Measurements from ENCODE around the gene CHST3. TPM values are rescaled to one million over a fixed set of nuclear protein-coding genes. Genes with fewer than 3 reads are reported as not detected.
A peak's percentile ranks its signal among the peaks of the same experiment; 100 is the strongest.

The CHST3 gene
- total and polyA plus RNA-seq, 2 experiments from 2014 or later: 1.9 to 22.5 TPM

- no peaks in the 10 kb centered on the region for H3K27me3 ChIP-seq
- no peaks in the 10 kb centered on the region for H3K36me3 ChIP-seq
- TF ChIP-seq, protein P1, sequence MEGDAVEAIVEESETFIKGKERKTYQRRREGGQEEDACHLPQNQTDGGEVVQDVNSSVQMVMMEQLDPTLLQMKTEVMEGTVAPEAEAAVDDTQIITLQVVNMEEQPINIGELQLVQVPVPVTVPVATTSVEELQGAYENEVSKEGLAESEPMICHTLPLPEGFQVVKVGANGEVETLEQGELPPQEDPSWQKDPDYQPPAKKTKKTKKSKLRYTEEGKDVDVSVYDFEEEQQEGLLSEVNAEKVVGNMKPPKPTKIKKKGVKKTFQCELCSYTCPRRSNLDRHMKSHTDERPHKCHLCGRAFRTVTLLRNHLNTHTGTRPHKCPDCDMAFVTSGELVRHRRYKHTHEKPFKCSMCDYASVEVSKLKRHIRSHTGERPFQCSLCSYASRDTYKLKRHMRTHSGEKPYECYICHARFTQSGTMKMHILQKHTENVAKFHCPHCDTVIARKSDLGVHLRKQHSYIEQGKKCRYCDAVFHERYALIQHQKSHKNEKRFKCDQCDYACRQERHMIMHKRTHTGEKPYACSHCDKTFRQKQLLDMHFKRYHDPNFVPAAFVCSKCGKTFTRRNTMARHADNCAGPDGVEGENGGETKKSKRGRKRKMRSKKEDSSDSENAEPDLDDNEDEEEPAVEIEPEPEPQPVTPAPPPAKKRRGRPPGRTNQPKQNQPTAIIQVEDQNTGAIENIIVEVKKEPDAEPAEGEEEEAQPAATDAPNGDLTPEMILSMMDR (IDR thresholded peaks at IDR 0.05; ENCODE audit: low read depth, low read length): no peak
These were observed 55.1 kb downstream of the CHST3 start for GRCh38 chr10:72019085-72019876.

GRCh38 chr10:72020914-72021809, 57.0 kb downstream of the CHST3 start:
- TF ChIP-seq, protein P1 (IDR thresholded peaks at IDR 0.05; ENCODE audit: low read depth, low read length): no peak
- Histone ChIP-seq H3K27me3 (no peaks in the 10 kb centered on the region), H3K27ac (no peak overlapping the region), H3K36me3 (no peaks in the 10 kb centered on the region), H3K4me1 (ENCODE audit: low read depth) (peaks cover 7% of the 10 kb centered on the region), H3K9me3 (ENCODE audit: low read depth) (no peaks in the 10 kb centered on the region), H3K4me3 (no peak overlapping the region)
- DNase-seq (ENCODE audit: low read depth in 1 of 2, low spot score in 1 of 2): peak in 1 of 2 donors; percentile 74

More at GRCh38 chr10:72019085-72019876, 55.1 kb downstream of the CHST3 start:
- Histone ChIP-seq H3K4me1 (ENCODE audit: low read depth) (peaks cover 7% of the 10 kb centered on the region), H3K27ac (no peak overlapping the region), H3K9me3 (ENCODE audit: low read depth) (no peaks in the 10 kb centered on the region), H3K4me3 (no peak overlapping the region)
- DNase-seq (ENCODE audit: low read depth in 1 of 2, low spot score in 1 of 2): no peak

- Histone ChIP-seq H3K27me3 (no peaks in the 10 kb centered on the region), H3K27ac (no peak overlapping the region), H3K36me3 (no peaks in the 10 kb centered on the region), H3K9me3 (ENCODE audit: low read depth) (no peaks in the 10 kb centered on the region), H3K4me3 (no peak overlapping the region), H3K4me1 (ENCODE audit: low read depth) (peaks cover 4% of the 10 kb centered on the region)
- TF ChIP-seq, protein P1 (IDR thresholded peaks at IDR 0.05; ENCODE audit: low read depth, low read length): no peak
- no peak for DNase-seq (ENCODE audit: low read depth in 1 of 2, low spot score in 1 of 2)
These were observed 58.0 kb downstream of the CHST3 start for GRCh38 chr10:72022228-72022627.

GRCh38 chr10:72024596-72024995, 60.4 kb downstream of the CHST3 start:
- Histone ChIP-seq H3K4me3 (no peak overlapping the region), H3K27ac (no peak overlapping the region), H3K36me3 (no peaks in the 10 kb centered on the region), H3K9me3 (ENCODE audit: low read depth) (no peaks in the 10 kb centered on the region), H3K4me1 (ENCODE audit: low read depth) (no peaks in the 10 kb centered on the region), H3K27me3 (no peaks in the 10 kb centered on the region)
- DNase-seq (ENCODE audit: low read depth in 1 of 2, low spot score in 1 of 2): no peak
- TF ChIP-seq, protein P1 (IDR thresholded peaks at IDR 0.05; ENCODE audit: low read depth, low read length): no peak

- H3K9me3 ChIP-seq (ENCODE audit: low read depth): no peaks in the 10 kb centered on the region
- no peaks in the 10 kb centered on the region for H3K27me3 ChIP-seq
- H3K27ac ChIP-seq: no peak overlapping the region
- no peaks in the 10 kb centered on the region for H3K4me1 ChIP-seq (ENCODE audit: low read depth)
- no peak for DNase-seq (ENCODE audit: low read depth in 1 of 2, low spot score in 1 of 2)
- TF ChIP-seq, protein P1 (IDR thresholded peaks at IDR 0.05; ENCODE audit: low read depth, low read length): no peak
- H3K4me3 ChIP-seq: no peak overlapping the region
- H3K36me3 ChIP-seq: no peaks in the 10 kb centered on the region
These were observed 61.2 kb downstream of the CHST3 start for GRCh38 chr10:72025400-72025799.
